Cerebellar nuclear complex (tissue), 1 donor: Measurements from ENCODE around the gene RNF41.

Experiments used
- DNase-seq, 2 experiments: peaks; one replicate each; lab custom pipeline; 2025; lab: John Stamatoyannopoulos, UW

Gene RNF41

DNA sequence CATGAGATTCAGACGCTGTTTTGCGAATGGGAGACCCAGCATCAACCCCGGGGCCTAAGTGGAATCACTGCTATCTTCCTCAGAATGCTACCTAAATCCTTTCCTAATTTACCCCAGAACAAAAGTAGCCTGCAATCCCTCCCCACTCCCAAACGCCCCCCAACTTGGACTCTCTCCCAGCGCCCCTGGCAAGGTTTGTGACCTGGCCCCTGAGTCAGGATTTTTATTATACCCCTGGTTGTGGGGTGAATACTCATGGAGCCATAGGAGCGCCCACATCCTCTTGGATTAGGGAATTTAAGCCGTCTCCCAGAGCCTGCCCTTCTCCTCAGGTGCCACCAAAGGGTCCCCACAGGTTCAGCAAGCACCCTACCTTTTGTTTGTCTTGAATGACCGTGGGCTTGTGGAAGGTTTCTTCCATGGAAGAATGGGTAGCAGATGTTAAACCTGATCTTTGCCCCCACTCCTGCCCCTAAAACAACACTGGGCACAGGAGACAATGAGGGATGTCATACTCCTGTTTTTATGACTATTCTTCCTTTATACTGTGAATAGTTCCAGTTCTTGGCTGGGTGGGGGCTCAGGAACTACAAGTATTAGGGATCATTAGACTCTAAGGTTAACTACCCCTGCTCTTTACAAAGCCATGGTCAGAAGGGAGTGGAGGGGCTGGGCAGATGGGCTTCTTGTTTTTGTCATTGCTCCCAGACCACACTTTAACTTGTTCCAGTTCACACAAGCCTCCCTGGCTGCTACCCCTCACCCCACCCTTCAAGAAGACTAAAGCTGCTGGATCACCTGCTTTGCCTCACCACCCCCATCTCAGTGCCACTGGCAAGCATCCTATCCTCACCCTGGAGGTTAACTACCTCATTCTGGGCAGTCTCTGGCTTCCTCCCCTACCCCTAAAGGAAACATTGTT lies 68.7 kb downstream of the RNF41 start:
- no peak for DNase-seq
